ENCODE results near the gene HDHD5.

HDHD5 gene

GRCh38 chr22:17120711-17121232 lies 38.3 kb downstream of the HDHD5 start:
- peak in 6 of 56 donors; percentile 17 to 52 (median 42) for DNase-seq

GRCh38 chr22:17120281-17120680 lies 38.8 kb downstream of the HDHD5 start:
- DNase-seq: peak in 1 of 56 donors; percentile 15

- peak in 5 of 56 donors; percentile 17 to 33 (median 28) for DNase-seq
Measured at GRCh38 chr22:17119481-17120202, 39.4 kb downstream of the HDHD5 start.

- DNase-seq: no peak
Measured at GRCh38 chr22:17118342-17118741, 40.7 kb downstream of the HDHD5 start.

GRCh38 chr22:17117890-17118289 lies 41.2 kb downstream of the HDHD5 start:
- DNase-seq: peak in 1 of 56 donors; percentile 17

DNA sequence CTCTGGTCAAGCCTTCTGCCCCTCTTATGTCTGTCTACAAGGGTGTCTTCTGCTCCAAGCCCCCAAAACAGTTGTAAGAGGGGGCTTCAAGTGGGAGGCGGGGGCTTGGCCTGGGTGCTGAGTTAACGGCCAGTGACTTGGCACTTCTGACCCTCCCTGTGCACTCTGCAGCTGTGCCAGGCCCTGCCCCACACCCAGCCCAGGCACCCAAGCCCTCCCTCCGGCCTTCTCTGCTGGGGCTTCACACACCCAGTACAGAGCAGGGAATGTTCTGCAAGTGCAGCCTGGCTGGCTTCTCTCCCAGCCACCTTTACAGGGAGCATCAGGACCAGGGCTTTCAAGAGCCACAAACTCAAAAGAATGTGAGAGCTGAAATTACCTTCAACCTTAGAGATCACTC lies 41.7 kb downstream of the HDHD5 start:
- DNase-seq: no peak

DNA sequence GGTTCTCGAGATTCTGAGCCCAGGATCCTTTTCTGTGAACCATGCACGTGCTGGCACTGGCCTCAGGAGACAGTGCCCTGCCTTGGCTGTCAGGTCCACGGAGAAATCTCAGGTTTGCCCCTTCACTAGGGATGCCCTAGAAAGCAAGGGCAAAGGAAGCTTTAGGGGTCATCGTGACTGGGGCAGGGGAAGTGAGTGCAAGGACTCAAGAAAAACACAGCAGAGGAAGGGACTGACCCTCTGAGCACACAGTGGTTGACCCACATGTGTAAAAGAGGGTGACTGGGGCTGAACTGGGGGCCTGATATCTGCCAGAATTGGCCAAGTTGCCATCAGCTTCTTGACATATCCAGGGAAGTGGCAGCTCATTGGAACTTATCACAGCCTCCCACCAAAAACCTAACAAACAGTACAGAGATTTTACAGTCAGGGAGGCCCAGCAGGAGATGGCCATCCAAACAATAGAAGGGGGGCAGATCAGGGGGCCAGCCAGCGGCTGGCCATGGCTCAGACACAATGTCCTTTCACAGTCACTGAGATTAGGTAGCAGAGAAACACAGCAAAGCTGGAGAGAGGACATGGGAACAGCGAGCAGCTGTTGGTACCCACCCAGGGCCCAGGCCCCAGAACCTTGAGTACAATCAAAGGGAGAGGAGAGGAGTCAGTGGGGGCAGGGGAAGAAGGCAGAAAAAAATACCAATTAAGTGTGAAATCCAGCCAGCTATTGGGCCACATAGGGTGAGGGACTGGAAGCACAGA lies 42.3 kb downstream of the HDHD5 start:
- DNase-seq: no peak

- DNase-seq: no peak
Measured at GRCh38 chr22:17115945-17116565, 43.0 kb downstream of the HDHD5 start.

GRCh38 chr22:17115236-17115635 lies 43.8 kb downstream of the HDHD5 start:
- DNase-seq: no peak

- DNase-seq: no peak
Measured at GRCh38 chr22:17114898-17115235, 44.2 kb downstream of the HDHD5 start.

DNA sequence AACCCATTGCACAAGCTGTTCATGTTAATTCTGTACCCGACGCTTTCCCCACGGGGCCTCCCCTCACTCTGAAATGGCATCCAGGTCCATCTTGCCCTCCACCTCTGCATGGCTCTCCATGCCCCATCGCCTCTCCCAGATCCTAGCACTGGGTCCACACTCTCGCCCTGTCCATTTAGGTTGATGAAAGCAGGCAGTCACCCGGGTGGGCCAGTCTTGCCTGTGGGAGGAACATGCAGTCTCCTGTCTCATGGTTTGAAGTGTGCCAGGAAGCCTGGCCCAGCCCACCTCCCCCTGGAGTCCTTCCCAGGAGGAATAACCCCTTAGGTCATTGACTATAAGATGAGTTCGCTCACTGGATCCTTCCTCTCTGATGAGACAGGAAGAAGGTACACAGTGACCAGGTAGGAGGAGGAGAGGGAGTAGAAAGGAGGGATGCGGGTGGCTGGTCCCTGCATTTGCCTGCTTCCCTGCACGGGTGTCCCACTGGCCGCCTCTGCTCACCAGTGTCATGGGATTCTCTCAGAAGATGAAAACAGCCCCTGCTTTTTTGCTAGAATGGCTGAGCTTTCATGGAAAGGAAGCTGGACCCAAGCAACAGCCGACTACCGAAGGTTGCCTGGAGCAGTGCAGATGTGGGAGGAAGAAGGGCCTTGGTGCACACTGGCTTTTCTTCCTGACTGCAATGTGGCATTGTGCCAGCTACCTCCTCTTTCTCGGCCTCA lies 44.7 kb downstream of the HDHD5 start:
- DNase-seq: no peak

DNA sequence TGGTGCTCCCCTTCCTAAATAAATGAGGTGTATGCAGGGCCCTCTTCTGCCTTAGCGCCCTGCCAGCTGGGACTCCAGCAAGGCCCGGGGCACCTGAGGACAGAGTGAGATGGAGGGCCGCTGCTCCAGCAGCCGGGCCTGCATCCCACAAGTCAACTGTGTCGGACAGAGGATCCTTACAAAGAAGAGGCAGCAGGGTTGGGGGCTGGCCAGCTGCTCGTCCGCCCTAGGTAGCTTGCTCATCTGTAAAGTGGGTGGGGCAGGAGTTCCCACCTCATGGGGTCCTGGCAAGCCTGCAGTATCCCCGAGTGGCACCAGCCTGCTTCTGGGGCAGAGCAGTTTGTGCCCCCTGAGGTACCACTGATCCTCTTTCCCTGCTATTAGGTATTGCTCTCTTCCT lies 45.5 kb downstream of the HDHD5 start:
- DNase-seq: no peak

- DNase-seq: no peak
Measured at GRCh38 chr22:17112491-17113042, 46.5 kb downstream of the HDHD5 start.

GRCh38 chr22:17110791-17111550 lies 48.1 kb downstream of the HDHD5 start:
- no peak for DNase-seq

DNA sequence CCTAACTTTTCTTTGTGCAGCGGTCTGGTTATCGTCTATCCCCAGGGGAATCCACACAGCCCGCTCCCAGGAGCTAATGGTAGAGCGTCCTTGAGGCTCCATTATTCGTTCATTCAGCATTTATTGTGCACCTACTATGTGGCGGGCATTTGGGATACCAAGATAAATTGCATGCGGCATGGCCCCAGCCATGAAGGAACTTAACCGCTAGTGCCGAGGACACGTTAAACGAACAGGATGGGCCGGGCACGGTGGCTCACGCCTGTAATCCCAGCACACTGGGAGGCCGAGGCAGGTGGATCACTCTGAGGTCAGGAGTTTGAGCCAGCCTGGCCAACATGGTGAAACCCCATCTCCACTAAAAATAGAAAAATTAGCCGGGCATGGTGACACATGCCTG lies 49.1 kb downstream of the HDHD5 start:
- DNase-seq: no peak

GRCh38 chr22:17109113-17109865 lies 49.8 kb downstream of the HDHD5 start:
- no peak for DNase-seq

DNA sequence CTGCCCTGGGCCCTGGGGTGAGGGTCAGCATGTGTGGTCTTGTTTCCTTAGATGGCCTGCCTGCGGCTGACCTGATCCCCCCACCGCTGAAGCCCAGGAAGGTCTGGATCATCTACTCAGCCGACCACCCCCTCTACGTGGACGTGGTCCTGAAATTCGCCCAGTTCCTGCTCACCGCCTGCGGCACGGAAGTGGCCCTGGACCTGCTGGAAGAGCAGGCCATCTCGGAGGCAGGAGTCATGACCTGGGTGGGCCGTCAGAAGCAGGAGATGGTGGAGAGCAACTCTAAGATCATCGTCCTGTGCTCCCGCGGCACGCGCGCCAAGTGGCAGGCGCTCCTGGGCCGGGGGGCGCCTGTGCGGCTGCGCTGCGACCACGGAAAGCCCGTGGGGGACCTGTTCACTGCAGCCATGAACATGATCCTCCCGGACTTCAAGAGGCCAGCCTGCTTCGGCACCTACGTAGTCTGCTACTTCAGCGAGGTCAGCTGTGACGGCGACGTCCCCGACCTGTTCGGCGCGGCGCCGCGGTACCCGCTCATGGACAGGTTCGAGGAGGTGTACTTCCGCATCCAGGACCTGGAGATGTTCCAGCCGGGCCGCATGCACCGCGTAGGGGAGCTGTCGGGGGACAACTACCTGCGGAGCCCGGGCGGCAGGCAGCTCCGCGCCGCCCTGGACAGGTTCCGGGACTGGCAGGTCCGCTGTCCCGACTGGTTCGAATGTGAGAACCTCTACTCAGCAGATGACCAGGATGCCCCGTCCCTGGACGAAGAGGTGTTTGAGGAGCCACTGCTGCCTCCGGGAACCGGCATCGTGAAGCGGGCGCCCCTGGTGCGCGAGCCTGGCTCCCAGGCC lies 50.6 kb downstream of the HDHD5 start:
- DNase-seq: no peak

DNA sequence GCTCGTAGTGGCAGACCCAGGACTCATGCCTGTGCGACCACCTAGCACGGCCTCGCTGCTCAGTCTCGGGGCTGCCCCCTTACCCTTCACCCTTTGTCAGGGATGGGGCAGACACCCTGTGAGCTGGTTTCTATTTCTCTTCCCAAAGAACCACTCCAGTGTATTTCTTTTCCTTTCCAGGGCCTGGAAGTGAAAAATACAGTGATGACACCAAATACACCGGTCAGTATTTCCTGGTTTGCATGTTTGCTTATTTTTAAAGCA lies 51.6 kb downstream of the HDHD5 start:
- no peak for DNase-seq
